ENCODE data around the gene PHLPP1. TPM values are rescaled to one million over a fixed set of nuclear protein-coding genes. Genes with fewer than 3 reads are reported as not detected.
"Not testable (repeated sequence)": the region's sequence is repeated elsewhere in the genome, so short reads cannot be mapped to it uniquely, and the experiment has no call there.

The PHLPP1 gene
- polyA plus RNA-seq, 1 experiment: 5.6 TPM

DNA sequence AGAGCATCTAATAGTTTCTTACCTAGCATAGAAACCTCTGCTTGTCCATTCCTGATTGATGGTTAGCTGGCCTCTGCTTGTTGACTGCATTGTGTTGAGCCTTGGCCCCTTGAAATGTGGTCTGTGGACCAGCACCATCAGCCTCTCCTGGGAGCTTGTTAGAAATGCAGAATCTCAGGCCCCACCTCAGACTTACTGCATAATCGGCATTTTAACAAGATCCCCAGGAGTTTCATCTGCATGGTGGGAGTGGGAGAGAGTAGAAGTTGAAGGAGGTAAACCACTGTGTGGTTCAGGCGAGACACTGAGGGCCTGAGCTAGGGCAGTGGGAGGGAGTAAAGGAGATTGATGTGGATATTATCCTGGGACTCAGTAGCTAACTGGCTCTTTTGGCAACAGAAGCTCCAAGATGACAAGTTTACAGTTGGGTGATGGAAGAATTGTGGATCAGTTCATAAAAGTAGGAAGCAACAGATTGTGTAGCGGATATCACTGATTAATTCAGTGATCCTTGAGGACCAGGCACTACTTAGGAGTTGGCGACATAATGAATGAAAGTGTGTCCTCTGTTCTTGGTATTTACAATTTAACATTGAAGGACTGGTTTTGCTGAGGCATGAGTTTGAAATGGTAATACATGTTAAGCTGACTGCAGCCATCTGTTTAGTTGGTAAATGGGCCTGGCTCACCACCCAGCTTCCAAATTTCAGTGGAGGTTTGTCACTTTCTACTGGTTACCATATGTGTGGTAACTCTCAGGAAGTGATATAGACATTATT is 20.9 kb downstream of the PHLPP1 start:
- ChIA-PET CTCF (interaction anchor here (1.0 to 1.4 kb wide), 3 partner anchors 11 to 246 kb away, joined by 3 to 5 read pairs (median 4); no protein-coding TSS in a partner anchor), POLR2A (no interaction called here)
- no peak for DNase-seq (ENCODE audit: low read depth, low spot score)
- TF ChIP-seq, protein P1, sequence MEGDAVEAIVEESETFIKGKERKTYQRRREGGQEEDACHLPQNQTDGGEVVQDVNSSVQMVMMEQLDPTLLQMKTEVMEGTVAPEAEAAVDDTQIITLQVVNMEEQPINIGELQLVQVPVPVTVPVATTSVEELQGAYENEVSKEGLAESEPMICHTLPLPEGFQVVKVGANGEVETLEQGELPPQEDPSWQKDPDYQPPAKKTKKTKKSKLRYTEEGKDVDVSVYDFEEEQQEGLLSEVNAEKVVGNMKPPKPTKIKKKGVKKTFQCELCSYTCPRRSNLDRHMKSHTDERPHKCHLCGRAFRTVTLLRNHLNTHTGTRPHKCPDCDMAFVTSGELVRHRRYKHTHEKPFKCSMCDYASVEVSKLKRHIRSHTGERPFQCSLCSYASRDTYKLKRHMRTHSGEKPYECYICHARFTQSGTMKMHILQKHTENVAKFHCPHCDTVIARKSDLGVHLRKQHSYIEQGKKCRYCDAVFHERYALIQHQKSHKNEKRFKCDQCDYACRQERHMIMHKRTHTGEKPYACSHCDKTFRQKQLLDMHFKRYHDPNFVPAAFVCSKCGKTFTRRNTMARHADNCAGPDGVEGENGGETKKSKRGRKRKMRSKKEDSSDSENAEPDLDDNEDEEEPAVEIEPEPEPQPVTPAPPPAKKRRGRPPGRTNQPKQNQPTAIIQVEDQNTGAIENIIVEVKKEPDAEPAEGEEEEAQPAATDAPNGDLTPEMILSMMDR (IDR thresholded peaks at IDR 0.05; ENCODE audit: low read depth, low read length): no peak
- Histone ChIP-seq H3K27ac (ENCODE audit: low read depth, low read length) (no peak overlapping the region), H3K4me3 (ENCODE audit: low read depth, low read length) (no peak overlapping the region), H3K27me3 (ENCODE audit: control insufficient read depth, insufficient read depth, low read length) (no peaks in the 10 kb centered on the region), H3K9me3 (ENCODE audit: control insufficient read depth, insufficient read depth, low read length) (no peaks in the 10 kb centered on the region)

DNA sequence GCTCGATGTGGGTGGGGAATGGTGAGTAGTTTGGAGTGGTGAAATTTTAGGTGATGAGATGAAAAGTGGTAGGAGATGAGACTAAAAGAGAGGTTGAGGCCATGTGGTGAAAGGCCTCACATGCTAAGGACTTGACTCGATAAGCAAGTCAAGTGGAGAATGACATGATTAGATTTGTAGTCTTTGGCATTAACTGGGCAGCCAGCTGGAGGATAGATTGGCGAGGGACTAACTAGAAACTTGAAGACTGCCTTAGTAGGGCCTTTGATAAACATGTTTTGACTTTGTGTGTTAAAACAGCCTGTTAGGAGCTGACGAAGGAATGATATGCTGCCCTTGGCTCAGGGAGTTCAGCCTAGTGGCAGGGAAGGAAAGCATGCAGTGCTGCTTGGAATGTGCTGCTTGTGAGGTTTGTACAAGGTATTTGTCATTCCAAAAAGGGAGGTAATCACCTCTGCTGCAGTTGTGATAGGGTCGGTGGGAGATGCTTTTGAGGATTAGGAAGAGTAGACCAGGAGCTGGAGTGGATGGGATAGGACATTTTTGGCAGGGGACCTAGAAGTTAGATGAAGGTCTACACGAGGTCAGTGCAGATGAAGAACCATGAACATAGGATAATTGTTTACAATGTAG is 22.0 kb downstream of the PHLPP1 start:
- H3K4me3 ChIP-seq (ENCODE audit: low read depth, low read length): no peak overlapping the region
- ChIA-PET POLR2A (no interaction called here), CTCF (no interaction called here)
- TF ChIP-seq, protein P1 (IDR thresholded peaks at IDR 0.05; ENCODE audit: low read depth, low read length): no peak
- no peak overlapping the region for H3K27ac ChIP-seq (ENCODE audit: low read depth, low read length)
- H3K27me3 ChIP-seq (ENCODE audit: control insufficient read depth, insufficient read depth, low read length): no peaks in the 10 kb centered on the region
- DNase-seq (ENCODE audit: low read depth, low spot score): no peak
- no peaks in the 10 kb centered on the region for H3K9me3 ChIP-seq (ENCODE audit: control insufficient read depth, insufficient read depth, low read length)

DNA sequence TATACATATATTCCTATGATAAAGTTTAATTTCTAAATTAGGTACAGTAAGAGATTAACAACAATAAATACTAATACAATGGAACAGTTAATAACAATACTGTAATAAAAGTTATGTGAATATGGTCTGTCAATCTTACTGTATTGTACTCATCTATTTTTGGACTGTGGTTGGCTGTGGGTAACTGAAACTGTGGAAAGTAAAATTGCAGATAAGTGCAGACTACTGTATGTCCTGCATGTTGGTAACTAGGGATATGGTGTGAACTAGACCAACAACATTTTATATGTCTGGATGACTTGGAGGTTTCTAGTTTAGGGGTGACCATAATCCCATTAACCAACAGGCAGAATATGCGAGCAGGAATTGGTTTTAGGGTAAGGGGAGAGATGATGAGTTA is 23.3 kb downstream of the PHLPP1 start:
- no peak overlapping the region for H3K27ac ChIP-seq (ENCODE audit: low read depth, low read length)
- ChIA-PET CTCF (no interaction called here), POLR2A (no interaction called here)
- H3K27me3 ChIP-seq (ENCODE audit: control insufficient read depth, insufficient read depth, low read length): no peaks in the 10 kb centered on the region
- no peak for DNase-seq (ENCODE audit: low read depth, low spot score)
- H3K9me3 ChIP-seq (ENCODE audit: control insufficient read depth, insufficient read depth, low read length): no peaks in the 10 kb centered on the region
- H3K4me3 ChIP-seq (ENCODE audit: low read depth, low read length): no peak overlapping the region
- TF ChIP-seq, protein P1 (IDR thresholded peaks at IDR 0.05; ENCODE audit: low read depth, low read length): no peak

DNA sequence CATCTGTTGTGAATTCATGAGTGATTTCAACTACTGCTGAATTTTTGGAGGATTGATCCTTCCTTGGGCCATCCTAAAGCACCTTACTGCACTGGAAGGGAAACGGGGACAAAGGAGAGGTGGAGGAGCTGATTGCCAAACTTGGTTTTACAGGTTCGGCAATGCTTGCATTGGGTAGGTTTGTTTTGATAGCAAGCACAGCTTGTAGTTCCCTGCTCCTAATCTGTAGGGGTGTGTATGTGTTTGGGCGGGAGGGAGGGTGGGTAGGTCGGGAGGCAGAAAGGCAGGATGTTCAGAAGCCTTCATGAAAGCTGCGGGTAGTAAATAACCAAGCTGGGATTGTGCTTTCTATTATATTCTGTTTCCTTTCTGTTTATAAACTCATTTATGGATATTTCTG is 24.6 kb downstream of the PHLPP1 start:
- Histone ChIP-seq H3K4me3 (ENCODE audit: low read depth, low read length) (no peak overlapping the region), H3K27me3 (ENCODE audit: control insufficient read depth, insufficient read depth, low read length) (no peaks in the 10 kb centered on the region), H3K9me3 (ENCODE audit: control insufficient read depth, insufficient read depth, low read length) (no peaks in the 10 kb centered on the region), H3K27ac (ENCODE audit: low read depth, low read length) (no peak overlapping the region)
- TF ChIP-seq, protein P1 (IDR thresholded peaks at IDR 0.05; ENCODE audit: low read depth, low read length): no peak
- ChIA-PET CTCF (no interaction called here), POLR2A (no interaction called here)
- DNase-seq (ENCODE audit: low read depth, low spot score): no peak

DNA sequence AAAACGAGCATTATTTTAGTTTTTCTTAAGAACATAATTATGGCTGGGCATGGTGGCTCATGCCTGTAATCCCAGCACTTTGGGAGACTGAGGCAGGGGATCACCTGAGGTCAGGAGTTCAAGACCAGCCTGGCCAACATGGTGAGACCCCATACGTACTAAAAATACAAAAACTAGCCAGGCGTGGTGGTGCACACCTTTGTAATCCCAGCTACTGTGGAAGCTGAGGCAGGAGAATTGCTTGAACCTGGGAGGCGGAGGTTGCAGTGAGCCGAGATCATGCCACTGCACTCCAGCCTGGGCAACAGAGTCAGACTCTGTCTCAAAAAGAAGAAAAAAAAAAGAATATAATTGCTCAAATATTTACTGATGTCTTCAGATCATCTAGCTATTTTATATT is 25.3 kb downstream of the PHLPP1 start:
- H3K9me3 ChIP-seq (ENCODE audit: control insufficient read depth, insufficient read depth, low read length); H3K27me3 ChIP-seq (ENCODE audit: control insufficient read depth, insufficient read depth, low read length); POLR2A ChIA-PET; CTCF ChIA-PET; H3K27ac ChIP-seq (ENCODE audit: low read depth, low read length); H3K4me3 ChIP-seq (ENCODE audit: low read depth, low read length); DNase-seq (ENCODE audit: low read depth, low spot score): not testable (repeated sequence)

All from AG04450 (cell line).